Cardiac muscle cell (in vitro differentiated cells and primary cell): ENCODE results near the gene NDFIP2. TPM values are rescaled to one million over a fixed set of nuclear protein-coding genes. Genes with fewer than 3 reads are reported as not detected.

Experiments
- DNase-seq, 2 donors: peaks; one replicate each; pipeline versions ENCODE4 v3.0.0 to v3.0.0-alpha.2; 2010 to 2017; ENCODE audit warnings: low read depth in 1 of 2, low spot score in 1 of 2
- H3K27ac ChIP-seq: fragments of 200-600 bp; sonication (generic); 2 replicates; pipeline ENCODE4 v1.5.1; 2016
- H3K27me3 ChIP-seq: fragments of 200-600 bp; sonication (generic); 2 replicates; pipeline ENCODE4 v1.6.0; 2016; ENCODE audit warnings: control low read depth
- H3K36me3 ChIP-seq: fragments of 200-600 bp; sonication (generic); 2 replicates; pipeline ENCODE4 v1.5.1; 2016; ENCODE audit warnings: control low read depth
- H3K4me1 ChIP-seq: fragments of 200-600 bp; sonication (generic); 2 replicates; pipeline ENCODE4 v1.8.1; 2017; ENCODE audit warnings: low read depth, mild to moderate bottlenecking, mixed run types
- H3K4me3 ChIP-seq: fragments of 200-600 bp; sonication (generic); 2 replicates; pipeline ENCODE4 v1.5.1; 2016; ENCODE audit warnings: mild to moderate bottlenecking
- H3K9me3 ChIP-seq: fragments of 200-600 bp; sonication (generic); 2 replicates; pipeline ENCODE4 v1.5.1; 2017; ENCODE audit warnings: low read depth, mild to moderate bottlenecking, control low read depth
- CTCF ChIP-seq: IDR thresholded peaks from 2 replicates; pipeline ENCODE4 v1.5.1; 2012; ENCODE audit warnings: low read depth, mild to moderate bottlenecking, low read length
- polyA plus RNA-seq: library from polyadenylated mRNA; unstranded; fragments of >200 nt; fragmentation: Nextera tagmentation; extraction: Ambion mirVana; gene quantifications from 2 replicates; pipeline ENCODE4 v1.2.1, GENCODE V29; 2016
- total RNA-seq: library from RNA; depleted of rRNA; stranded (reverse); fragments of >200 nt; gene quantifications from 2 replicates; pipeline ENCODE4 v1.2.3, GENCODE V29; 2016

Gene NDFIP2
- total and polyA plus RNA-seq, 2 experiments from 2014 or later: 26.8 to 37.3 TPM

- H3K4me1 ChIP-seq: peaks cover 9% of the 10 kb centered on the region
- H3K9me3 ChIP-seq: no peaks in the 10 kb centered on the region
- peak overlapping the region; percentile 2 for H3K27ac ChIP-seq
- no peak overlapping the region for H3K4me3 ChIP-seq
- DNase-seq: no peak
- no peak for TF ChIP-seq CTCF
- no peaks in the 10 kb centered on the region for H3K27me3 ChIP-seq
- no peaks in the 10 kb centered on the region for H3K36me3 ChIP-seq
These were observed 9.4 kb downstream of the NDFIP2 start for GRCh38 chr13:79490326-79490725.

- H3K4me1 ChIP-seq: peaks cover 9% of the 10 kb centered on the region
- no peak for DNase-seq
- no peak for TF ChIP-seq CTCF
- no peaks in the 10 kb centered on the region for H3K36me3 ChIP-seq
- H3K9me3 ChIP-seq: no peaks in the 10 kb centered on the region
- no peaks in the 10 kb centered on the region for H3K27me3 ChIP-seq
- H3K27ac ChIP-seq: no peak overlapping the region
- no peak overlapping the region for H3K4me3 ChIP-seq
These were observed 9.9 kb downstream of the NDFIP2 start for GRCh38 chr13:79490824-79491223.

- no peak overlapping the region for H3K4me3 ChIP-seq
- peak in 1 of 2 donors; percentile 74 for DNase-seq
- no peaks in the 10 kb centered on the region for H3K9me3 ChIP-seq
- H3K4me1 ChIP-seq: peaks cover 9% of the 10 kb centered on the region
- no peaks in the 10 kb centered on the region for H3K27me3 ChIP-seq
- no peaks in the 10 kb centered on the region for H3K36me3 ChIP-seq
- TF ChIP-seq CTCF: no peak
- H3K27ac ChIP-seq: peak overlapping the region; percentile 29
These were observed 10.8 kb downstream of the NDFIP2 start for GRCh38 chr13:79491715-79492114.

- no peaks in the 10 kb centered on the region for H3K9me3 ChIP-seq
- no peaks in the 10 kb centered on the region for H3K36me3 ChIP-seq
- no peak overlapping the region for H3K4me3 ChIP-seq
- H3K27me3 ChIP-seq: no peaks in the 10 kb centered on the region
- peaks cover 9% of the 10 kb centered on the region for H3K4me1 ChIP-seq
- no peak overlapping the region for H3K27ac ChIP-seq
- DNase-seq: no peak
- no peak for TF ChIP-seq CTCF
These were observed 11.4 kb downstream of the NDFIP2 start for GRCh38 chr13:79492313-79492798.

GRCh38 chr13:79492918-79493594 is 12.1 kb downstream of the NDFIP2 start:
- no peak for DNase-seq
- Histone ChIP-seq H3K9me3 (no peaks in the 10 kb centered on the region), H3K4me1 (peaks cover 9% of the 10 kb centered on the region), H3K27me3 (no peaks in the 10 kb centered on the region), H3K36me3 (no peaks in the 10 kb centered on the region), H3K4me3 (no peak overlapping the region), H3K27ac (no peak overlapping the region)
- no peak for TF ChIP-seq CTCF
